ENCODE measurements around the gene ME3.
"Not testable (repeated sequence)": the region's sequence is repeated elsewhere in the genome, so short reads cannot be mapped to it uniquely, and the experiment has no call there.

The ME3 gene

GRCh38 chr11:86558841-86559240 is 113.6 kb downstream of the ME3 start:
- no peak for DNase-seq (ENCODE audit: low spot score)

GRCh38 chr11:86558207-86558606 is 114.2 kb downstream of the ME3 start:
- DNase-seq (ENCODE audit: low spot score) = no peak

- DNase-seq (ENCODE audit: low spot score) = no peak
Observed at GRCh38 chr11:86555866-86556265, 116.5 kb downstream of the ME3 start.

GRCh38 chr11:86555401-86555800 is 117.0 kb downstream of the ME3 start:
- no peak for DNase-seq (ENCODE audit: low spot score)

GRCh38 chr11:86553265-86553664 is 119.2 kb downstream of the ME3 start:
- DNase-seq (ENCODE audit: low spot score) = no peak

GRCh38 chr11:86551288-86552092 is 120.9 kb downstream of the ME3 start:
- no peak for DNase-seq (ENCODE audit: low spot score)

- no peak for DNase-seq (ENCODE audit: low spot score)
Observed at GRCh38 chr11:86550757-86551156, 121.7 kb downstream of the ME3 start.

GRCh38 chr11:86548271-86548917 is 124.0 kb downstream of the ME3 start:
- no peak for DNase-seq (ENCODE audit: low spot score)

GRCh38 chr11:86547727-86548126 is 124.7 kb downstream of the ME3 start:
- no peak for DNase-seq (ENCODE audit: low spot score)

- DNase-seq (ENCODE audit: low spot score) = not testable (repeated sequence)
Observed at GRCh38 chr11:86541299-86541698, 131.1 kb downstream of the ME3 start.

- no peak for DNase-seq (ENCODE audit: low spot score)
Observed at GRCh38 chr11:86538223-86538548, 134.2 kb downstream of the ME3 start.

GRCh38 chr11:86537541-86538222 is 134.7 kb downstream of the ME3 start:
- no peak for DNase-seq (ENCODE audit: low spot score)

GRCh38 chr11:86535773-86536172 is 136.6 kb downstream of the ME3 start:
- no peak for DNase-seq (ENCODE audit: low spot score)

GRCh38 chr11:86524620-86525352 is 147.6 kb downstream of the ME3 start:
- DNase-seq (ENCODE audit: low spot score) = no peak

- no peak for DNase-seq (ENCODE audit: low spot score)
Observed at GRCh38 chr11:86523738-86524619, 148.4 kb downstream of the ME3 start.

- not testable (repeated sequence) for DNase-seq (ENCODE audit: low spot score)
Observed at GRCh38 chr11:86522512-86522911, 149.9 kb downstream of the ME3 start.

- DNase-seq (ENCODE audit: low spot score) = no peak
Observed at GRCh38 chr11:86519064-86519911, 153.1 kb downstream of the ME3 start.

GRCh38 chr11:86518211-86518610 is 154.2 kb downstream of the ME3 start:
- no peak for DNase-seq (ENCODE audit: low spot score)

- DNase-seq (ENCODE audit: low spot score) = no peak
Observed at GRCh38 chr11:86517557-86517956, 154.9 kb downstream of the ME3 start.

GRCh38 chr11:86515297-86516094 is 156.9 kb downstream of the ME3 start:
- DNase-seq (ENCODE audit: low spot score) = no peak

All from left forelimb (tissue), 1 donor.